ENCODE measurements around the gene MAP3K7. TPM values are rescaled to one million over a fixed set of nuclear protein-coding genes. Genes with fewer than 3 reads are reported as not detected.

Gene MAP3K7
- total and polyA plus RNA-seq, 2 donors (not counting 3 experiments of a cell fraction or from before 2014, with no cell fraction given): 15.3 to 25.6 TPM

DNA sequence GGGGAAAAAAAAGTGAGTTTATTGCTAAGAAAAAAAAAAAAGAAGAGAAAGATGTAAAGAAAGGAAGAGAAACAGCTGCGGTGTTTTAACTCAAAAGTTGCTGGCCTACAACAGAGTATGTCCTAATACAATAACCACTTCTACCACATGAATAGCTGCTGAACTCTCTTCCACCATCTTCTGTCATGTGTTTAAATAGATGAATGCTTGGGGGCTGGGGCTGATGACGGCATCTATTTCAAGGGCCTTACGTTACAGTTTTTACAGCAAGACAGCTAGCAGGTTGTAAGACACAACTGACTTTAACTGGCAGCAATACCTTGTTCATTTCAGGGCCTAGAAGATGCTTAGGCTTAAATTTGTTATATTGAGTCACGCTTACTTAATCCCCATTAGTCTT lies 50.4 kb downstream of the MAP3K7 start:
- Histone ChIP-seq H3K4me2 (ENCODE audit: insufficient read depth, low read length) (no peak overlapping the region), H3K36me3 (ENCODE audit: control insufficient read depth in 2 of 2, extremely low read depth in 1 of 2, insufficient read depth in 2 of 2, low read length in 2 of 2) (peaks cover 0 to 3% of the 10 kb centered on the region in 2 experiments), H3K27me3 (ENCODE audit: control insufficient read depth in 2 of 2, insufficient read depth in 2 of 2, low read length in 2 of 2) (no peaks in the 10 kb centered on the region), H3K9me3 (replicated peaks; ENCODE audit: control insufficient read depth, insufficient read depth, low read length) (no peaks in the 10 kb centered on the region), H3K9me1 (replicated peaks; ENCODE audit: control insufficient read depth, extremely low read depth, insufficient read depth, low read length) (no peaks in the 10 kb centered on the region), H3K4me1 (ENCODE audit: control insufficient read depth, extremely low read depth, insufficient read depth, low read length) (no peaks in the 10 kb centered on the region), H4K20me1 (replicated peaks; ENCODE audit: control insufficient read depth, extremely low read depth, insufficient read depth, low read length) (no peaks in the 10 kb centered on the region), H3K4me3 (replicated peaks in 1 of 3; ENCODE audit: insufficient read depth in 1 of 3, low read depth in 1 of 3, low read length in 3 of 3) (no peak overlapping the region), H3K27ac (ENCODE audit: insufficient read depth, low read depth, low read length) (no peak overlapping the region), H2AFZ (ENCODE audit: low read depth, low read length) (no peak overlapping the region), H3K9ac (replicated peaks; ENCODE audit: extremely low read depth, insufficient read depth, low read length) (no peak overlapping the region), H3K79me2 (ENCODE audit: control insufficient read depth, insufficient read depth, low read length) (no peaks in the 10 kb centered on the region)
- CTCF ChIA-PET: interaction anchor here (1.3 kb wide), 1 partner anchor 17 kb away, joined by 3 read pairs; no protein-coding TSS in a partner anchor
- TF ChIP-seq CTCF (IDR thresholded peaks at IDR 0.05; ENCODE audit: extremely low read depth in 1 of 2, insufficient read depth in 1 of 2, low read depth in 1 of 2, low read length in 2 of 2): no peak
- intact Hi-C loops (cut with micrococcal nuclease): no loop called here
- POLR2A ChIA-PET: no interaction called here
- no peak for DNase-seq (ENCODE audit: low read depth, low spot score)
- BruUV-seq (replicated peaks): no TSS peak
- FAIRE-seq: no peak
- dilution Hi-C loops (cut with MboI; ENCODE audit: extremely low pct_ligation_motif_present, low sequenced_read_pairs): no loop called here

DNA sequence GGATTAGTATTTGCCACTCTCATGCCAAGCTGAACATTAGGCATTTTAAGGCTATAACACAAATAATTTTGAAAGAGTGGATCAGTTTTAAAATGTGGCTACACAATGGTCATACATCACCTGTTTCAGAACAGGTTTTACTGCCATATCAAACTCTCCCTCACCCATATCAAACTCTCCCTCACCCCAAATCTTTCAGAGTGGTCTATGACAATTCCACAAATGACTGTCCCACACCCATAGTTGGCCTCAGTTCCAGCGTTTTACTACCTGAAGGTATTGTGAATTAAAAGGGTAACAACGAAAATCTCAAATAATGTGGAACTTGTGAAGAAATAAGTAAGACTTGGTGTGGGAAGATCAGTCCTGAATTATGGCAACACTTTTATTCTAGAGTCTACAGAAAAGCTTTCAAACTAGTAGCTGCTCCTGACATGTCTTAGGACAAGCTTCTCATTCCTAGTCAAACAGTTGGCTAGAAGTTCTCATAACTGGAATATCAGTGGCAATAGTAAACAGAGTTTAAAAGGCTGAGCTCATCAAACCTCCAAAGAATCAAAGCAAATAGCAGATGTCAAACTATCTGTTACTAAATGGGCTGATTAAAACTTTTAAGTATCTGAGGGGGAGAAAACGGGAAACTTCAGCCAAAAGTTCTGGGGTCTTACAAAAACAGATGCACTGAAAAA lies 52.4 kb downstream of the MAP3K7 start:
- CTCF ChIA-PET: interaction anchor here (1.1 kb wide), 1 partner anchor 8 kb away, joined by 3 read pairs; no protein-coding TSS in a partner anchor
- no peak for FAIRE-seq
- no peak overlapping the region for H3K4me3 ChIP-seq (replicated peaks in 1 of 3; ENCODE audit: insufficient read depth in 1 of 3, low read depth in 1 of 3, low read length in 3 of 3)

More for the DNA sequence above, 52.4 kb downstream of the MAP3K7 start:
- intact Hi-C loops (cut with micrococcal nuclease): no loop called here
- Histone ChIP-seq H3K9ac (replicated peaks; ENCODE audit: extremely low read depth, insufficient read depth, low read length) (no peak overlapping the region), H3K4me1 (ENCODE audit: control insufficient read depth, extremely low read depth, insufficient read depth, low read length) (no peaks in the 10 kb centered on the region), H4K20me1 (replicated peaks; ENCODE audit: control insufficient read depth, extremely low read depth, insufficient read depth, low read length) (no peaks in the 10 kb centered on the region), H3K36me3 (ENCODE audit: control insufficient read depth in 2 of 2, extremely low read depth in 1 of 2, insufficient read depth in 2 of 2, low read length in 2 of 2) (peaks cover 0 to 3% of the 10 kb centered on the region in 2 experiments), H2AFZ (ENCODE audit: low read depth, low read length) (no peak overlapping the region), H3K4me2 (ENCODE audit: insufficient read depth, low read length) (no peak overlapping the region), H3K27ac (ENCODE audit: insufficient read depth, low read depth, low read length) (no peak overlapping the region), H3K79me2 (ENCODE audit: control insufficient read depth, insufficient read depth, low read length) (no peaks in the 10 kb centered on the region), H3K27me3 (ENCODE audit: control insufficient read depth in 2 of 2, insufficient read depth in 2 of 2, low read length in 2 of 2) (no peaks in the 10 kb centered on the region), H3K9me3 (replicated peaks; ENCODE audit: control insufficient read depth, insufficient read depth, low read length) (no peaks in the 10 kb centered on the region), H3K9me1 (replicated peaks; ENCODE audit: control insufficient read depth, extremely low read depth, insufficient read depth, low read length) (no peaks in the 10 kb centered on the region)
- DNase-seq (ENCODE audit: low read depth, low spot score): no peak
- POLR2A ChIA-PET: no interaction called here
- no TSS peak for BruUV-seq (replicated peaks)
- dilution Hi-C loops (cut with MboI; ENCODE audit: extremely low pct_ligation_motif_present, low sequenced_read_pairs): no loop called here
- TF ChIP-seq POLR2AphosphoS5 (IDR thresholded peaks at IDR 0.05; ENCODE audit: insufficient read depth, low read depth, low read length) (no peak), MYC (IDR thresholded peaks at IDR 0.05; ENCODE audit: low read depth, low read length) (no peak), POLR2A (IDR thresholded peaks at IDR 0.05; ENCODE audit: low read depth, low read length) (no peak), GATA2 (IDR thresholded peaks at IDR 0.05; ENCODE audit: insufficient read depth, insufficient read length, low read depth, low read length) (no peak), EZH2 (IDR thresholded peaks at IDR 0.05; ENCODE audit: borderline replicate concordance, low read depth, low read length, severe bottlenecking) (no peak), MAX (IDR thresholded peaks at IDR 0.05; ENCODE audit: insufficient read depth, insufficient read length) (no peak)

Data from endothelial cell of umbilical vein (primary cell).